Measurements from ENCODE around the gene NISCH. TPM values are rescaled to one million over a fixed set of nuclear protein-coding genes. Genes with fewer than 3 reads are reported as not detected.

Gene NISCH
- total RNA-seq, 3 donors from 2014 or later (not counting 1 experiment from before 2014, with no cell fraction given): 162 to 191 (median 175) TPM

DNA sequence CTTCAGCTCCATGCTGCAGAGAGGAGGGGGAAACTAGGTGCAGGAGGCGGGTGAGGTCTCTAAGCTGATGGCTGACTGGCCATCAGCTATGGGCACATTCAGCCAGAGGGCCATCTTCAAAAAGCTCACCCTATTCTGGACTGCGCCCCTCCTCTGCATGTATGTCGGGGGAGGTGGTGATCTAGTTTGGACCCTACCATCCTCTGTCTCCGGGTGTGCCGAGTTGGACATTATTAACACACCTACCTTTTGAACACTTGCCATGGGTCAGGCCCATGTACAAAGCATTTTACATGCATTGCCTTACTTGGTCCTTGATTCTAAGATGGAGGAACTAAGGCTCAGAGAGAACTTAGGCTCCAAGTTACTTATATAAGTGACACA, 1.4 kb downstream of the NISCH start:
- Histone ChIP-seq H3K4me1 (ENCODE audit: control insufficient read depth, insufficient read depth, low read length) (peaks cover 52% of the 10 kb centered on the region), H3K9me3 (ENCODE audit: control insufficient read depth, insufficient read depth, low read length) (no peaks in the 10 kb centered on the region), H3K36me3 (ENCODE audit: control insufficient read depth, insufficient read depth, low read length) (peaks cover 8% of the 10 kb centered on the region), H3K4me3 (ENCODE audit: low read length) (no peak overlapping the region), H3K27ac (ENCODE audit: low read length) (peak overlapping the region; percentile 90), H3K27me3 (ENCODE audit: control insufficient read depth, insufficient read depth, low read length) (no peaks in the 10 kb centered on the region)
- H3K27ac Mint-ChIP-seq: peak overlapping the region; percentile 95 to 96
- H3K9me3 Mint-ChIP-seq: no peaks in the 10 kb centered on the region
- intact Hi-C loops (cut with micrococcal nuclease): loop anchor here (5.0 kb wide), 1 partner anchor 81 kb away; the partner anchor contains the start of gene UQCC5
- peak overlapping the region; percentile 96 for H3K4me3 Mint-ChIP-seq
- DNase-seq: peak in 1 of 2 donors; percentile 28
- no peaks in the 10 kb centered on the region for H3K36me3 Mint-ChIP-seq
- 98% methylated on average over 5 of the region's 5 CpGs for WGBS (ENCODE audit: insufficient coverage)
- no peak for ATAC-seq
- TF ChIP-seq, protein P1, sequence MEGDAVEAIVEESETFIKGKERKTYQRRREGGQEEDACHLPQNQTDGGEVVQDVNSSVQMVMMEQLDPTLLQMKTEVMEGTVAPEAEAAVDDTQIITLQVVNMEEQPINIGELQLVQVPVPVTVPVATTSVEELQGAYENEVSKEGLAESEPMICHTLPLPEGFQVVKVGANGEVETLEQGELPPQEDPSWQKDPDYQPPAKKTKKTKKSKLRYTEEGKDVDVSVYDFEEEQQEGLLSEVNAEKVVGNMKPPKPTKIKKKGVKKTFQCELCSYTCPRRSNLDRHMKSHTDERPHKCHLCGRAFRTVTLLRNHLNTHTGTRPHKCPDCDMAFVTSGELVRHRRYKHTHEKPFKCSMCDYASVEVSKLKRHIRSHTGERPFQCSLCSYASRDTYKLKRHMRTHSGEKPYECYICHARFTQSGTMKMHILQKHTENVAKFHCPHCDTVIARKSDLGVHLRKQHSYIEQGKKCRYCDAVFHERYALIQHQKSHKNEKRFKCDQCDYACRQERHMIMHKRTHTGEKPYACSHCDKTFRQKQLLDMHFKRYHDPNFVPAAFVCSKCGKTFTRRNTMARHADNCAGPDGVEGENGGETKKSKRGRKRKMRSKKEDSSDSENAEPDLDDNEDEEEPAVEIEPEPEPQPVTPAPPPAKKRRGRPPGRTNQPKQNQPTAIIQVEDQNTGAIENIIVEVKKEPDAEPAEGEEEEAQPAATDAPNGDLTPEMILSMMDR (IDR thresholded peaks at IDR 0.05): no peak
- peaks cover 46 to 50% of the 10 kb centered on the region in 2 donors for H3K4me1 Mint-ChIP-seq
- H3K27me3 Mint-ChIP-seq (ENCODE audit: low read depth in 2 of 2): no peaks in the 10 kb centered on the region

DNA sequence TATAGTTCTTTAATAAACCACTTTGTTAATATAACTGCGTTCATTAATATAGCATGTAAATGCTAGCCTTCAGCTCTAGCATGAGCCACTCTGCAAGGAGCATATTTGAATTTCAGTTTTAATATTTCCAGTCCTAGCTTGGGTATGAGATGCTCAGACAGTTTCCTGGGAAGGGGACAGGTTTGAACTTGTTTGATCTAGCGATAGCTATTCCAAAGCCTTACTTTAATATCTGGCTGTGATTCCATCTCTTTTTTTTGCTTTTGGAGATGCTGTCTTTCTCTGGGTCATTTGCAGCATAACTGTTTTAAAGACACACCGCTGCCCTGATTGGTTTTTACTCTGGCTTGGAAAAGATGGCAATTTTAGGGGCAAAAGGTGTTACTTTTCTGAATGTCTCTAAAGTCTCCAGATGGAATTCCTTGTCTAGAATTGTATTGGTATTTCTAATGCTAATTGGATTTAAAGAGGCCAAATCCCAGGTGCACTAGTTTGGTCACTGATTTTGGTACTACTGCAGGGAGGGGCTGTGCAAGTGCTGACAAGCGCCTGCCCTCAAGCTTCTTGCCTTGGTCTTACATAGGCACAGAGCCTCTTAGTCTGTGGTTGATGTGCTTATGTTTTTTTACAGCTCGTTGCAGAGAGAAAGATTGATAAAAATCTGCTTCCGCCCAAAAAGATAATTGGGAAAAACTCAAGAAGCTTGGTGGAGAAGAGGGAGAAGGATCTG, 2.8 kb downstream of the NISCH start:
- peak overlapping the region; percentile 95 to 96 for H3K27ac Mint-ChIP-seq
- H3K9me3 Mint-ChIP-seq: no peaks in the 10 kb centered on the region
- H3K4me3 ChIP-seq (ENCODE audit: low read length): no peak overlapping the region
- peaks cover 52% of the 10 kb centered on the region for H3K4me1 ChIP-seq (ENCODE audit: control insufficient read depth, insufficient read depth, low read length)
- H3K36me3 ChIP-seq (ENCODE audit: control insufficient read depth, insufficient read depth, low read length): peaks cover 12% of the 10 kb centered on the region
- ATAC-seq (no peak), DNase-seq (no peak)
- peak overlapping the region; percentile 62 for H3K27ac ChIP-seq (ENCODE audit: low read length)
- TF ChIP-seq, protein P1 (IDR thresholded peaks at IDR 0.05): no peak
- peak overlapping the region; percentile 52 for H3K4me3 Mint-ChIP-seq
- peaks cover 50 to 54% of the 10 kb centered on the region in 2 donors for H3K4me1 Mint-ChIP-seq
- H3K36me3 Mint-ChIP-seq: no peaks in the 10 kb centered on the region
- WGBS (ENCODE audit: insufficient coverage): 83% methylated on average over 5 of the region's 6 CpGs
- intact Hi-C loops (cut with micrococcal nuclease): loop anchor here (5.0 kb wide), 1 partner anchor 79 kb away; the partner anchor contains the start of gene UQCC5
- H3K27me3 ChIP-seq (ENCODE audit: control insufficient read depth, insufficient read depth, low read length): no peaks in the 10 kb centered on the region
- no peaks in the 10 kb centered on the region for H3K9me3 ChIP-seq (ENCODE audit: control insufficient read depth, insufficient read depth, low read length)
- H3K27me3 Mint-ChIP-seq (ENCODE audit: low read depth in 2 of 2): no peaks in the 10 kb centered on the region

- ATAC-seq: peak; percentile 72 to 80 (median 75)
- WGBS (ENCODE audit: insufficient coverage): 41% methylated on average over 13 of the region's 14 CpGs
- H3K9me3 Mint-ChIP-seq: no peaks in the 10 kb centered on the region
- H3K27me3 ChIP-seq (ENCODE audit: control insufficient read depth, insufficient read depth, low read length): no peaks in the 10 kb centered on the region
- H3K4me1 Mint-ChIP-seq: peaks cover 53 to 59% of the 10 kb centered on the region in 2 donors
- H3K9me3 ChIP-seq (ENCODE audit: control insufficient read depth, insufficient read depth, low read length): no peaks in the 10 kb centered on the region
- H3K27me3 Mint-ChIP-seq (ENCODE audit: low read depth in 2 of 2): no peaks in the 10 kb centered on the region
- intact Hi-C loops (cut with micrococcal nuclease): loop anchor here (5.0 kb wide), 1 partner anchor 78 kb away; the partner anchor contains the start of gene UQCC5
- TF ChIP-seq, protein P1 (IDR thresholded peaks at IDR 0.05): no peak
- H3K36me3 Mint-ChIP-seq: no peaks in the 10 kb centered on the region
- H3K27ac ChIP-seq (ENCODE audit: low read length): peak overlapping the region; percentile 62
- peaks cover 57% of the 10 kb centered on the region for H3K4me1 ChIP-seq (ENCODE audit: control insufficient read depth, insufficient read depth, low read length)
- H3K27ac Mint-ChIP-seq: peak overlapping the region; percentile 95 to 96
- no peak overlapping the region for H3K4me3 ChIP-seq (ENCODE audit: low read length)
- peak; percentile 42 to 44 for DNase-seq
- peak overlapping the region; percentile 52 for H3K4me3 Mint-ChIP-seq
- peaks cover 12% of the 10 kb centered on the region for H3K36me3 ChIP-seq (ENCODE audit: control insufficient read depth, insufficient read depth, low read length)
Measured at GRCh38 chr3:52458770-52459545, 3.6 kb downstream of the NISCH start.

All from natural killer cell (primary cell).